HepG2 (cell line): ENCODE results near the gene PMM2. TPM values are rescaled to one million over a fixed set of nuclear protein-coding genes. Genes with fewer than 3 reads are reported as not detected.

Source experiments
- ATAC-seq: fragments of 200-7000 bp; cut with Tn5 transposase; 3 replicates; pipeline ENCODE4 v1.9.1; 2020; ENCODE audit warnings: mild to moderate bottlenecking, moderate library complexity
- BruUV-seq: library from RNA; stranded (reverse); fragments of 400-500 nt; replicated peaks from 2 replicates; lab custom pipeline; 2021; lab: Mats Ljungman, UMichigan
- CTCF ChIA-PET: fragments of 300-600 bp; formaldehyde crosslinking; extraction: SDS; loops from one replicate; lab custom pipeline; 2021; ENCODE audit warnings: low total read pairs, inconsistent platforms, low intra/inter-chr PET ratio; lab: Yijun Ruan, JAX
- POLR2A ChIA-PET: fragments of 350-600 bp; sonication (Branson Sonifier 250); formaldehyde crosslinking; loops from one replicate; lab custom pipeline; 2020; ENCODE audit warnings: antibody characterized with exemption, inconsistent platforms; lab: Yijun Ruan, JAX
- DNase-seq: peaks from one replicate; pipeline ENCODE4 v3.0.0-alpha.2; 2015; ENCODE audit warnings: low spot score
- FAIRE-seq: peaks from 3 replicates; lab custom pipeline; 2011; peaks lifted over from hg19 to GRCh38; lab: Jason Lieb, UNC
- H2AFZ ChIP-seq: one replicate; pipeline ENCODE4 v1.6.1; 2011; ENCODE audit warnings: low read length, inconsistent platforms
- H3K27ac ChIP-seq: fragments of 300-600 bp; 3 replicates; pipeline ENCODE4 v1.8.0; 2011; ENCODE audit warnings: mixed run types, mild to moderate bottlenecking, mixed read lengths, low read length, inconsistent platforms; ENCODE audit not compliant: insufficient read depth; ENCODE audit errors: extremely low read length
- H3K27me3 ChIP-seq, 2 experiments: fragments of 200-600 bp in 1 of 2; 2 replicates in 1 of 2; 3 replicates in 1 of 2; pipeline versions ENCODE4 v1.6.0 to v1.8.0; 2011; ENCODE audit warnings: low read length in 2 of 2, mild to moderate bottlenecking in 2 of 2, moderate library complexity in 2 of 2, inconsistent platforms in 1 of 2; ENCODE audit not compliant: insufficient read depth in 2 of 2, control insufficient read depth in 1 of 2
- H3K36me3 ChIP-seq, 2 experiments: fragments of 200-600 bp in 1 of 2; replicated peaks in 1 of 2; 2 replicates in 1 of 2; 3 replicates in 1 of 2; pipeline versions ENCODE4 v1.5.1 to v1.8.0; 2011; ENCODE audit warnings: low read length in 2 of 2, inconsistent platforms in 1 of 2; ENCODE audit not compliant: insufficient read depth in 2 of 2, control insufficient read depth in 1 of 2
- H3K4me1 ChIP-seq: 2 replicates; pipeline ENCODE4 v1.5.1; 2012; ENCODE audit warnings: low read length, inconsistent platforms; ENCODE audit not compliant: insufficient read depth
- H3K4me2 ChIP-seq: 2 replicates; pipeline ENCODE4 v1.6.0; 2011; ENCODE audit warnings: low read depth, low read length, inconsistent platforms
- H3K4me3 ChIP-seq, 3 experiments: fragments of 200-600 bp in 1 of 3; sonication (generic), shearing (Covaris generic) in 1 of 3; replicated peaks in 1 of 3; 2 replicates each; pipeline ENCODE4 v1.5.1; 2011 to 2016; ENCODE audit warnings: low read length in 3 of 3, inconsistent platforms in 2 of 3, low read depth in 2 of 3, mild to moderate bottlenecking in 2 of 3, control low read depth in 1 of 3, mixed read lengths in 1 of 3; ENCODE audit not compliant: insufficient read depth in 1 of 3
- H3K79me2 ChIP-seq: one replicate; pipeline ENCODE4 v1.6.1; 2011; ENCODE audit warnings: low read length, inconsistent platforms; ENCODE audit not compliant: insufficient read depth
- H3K9ac ChIP-seq: 2 replicates; pipeline ENCODE4 v1.6.0; 2011; ENCODE audit warnings: mild to moderate bottlenecking, low read depth, low read length, inconsistent platforms; ENCODE audit not compliant: insufficient read depth
- H3K9me3 ChIP-seq: 2 replicates; pipeline ENCODE4 v1.5.1; 2012; ENCODE audit warnings: mild to moderate bottlenecking, low read length
- H4K20me1 ChIP-seq: 2 replicates; pipeline ENCODE4 v1.6.0; 2011; ENCODE audit warnings: inconsistent platforms, mild to moderate bottlenecking, low read length, moderate library complexity; ENCODE audit not compliant: insufficient read depth
- FOXA3 ChIP-seq: IDR thresholded peaks from 2 replicates; pipeline ENCODE4 v1.6.1; 2016; ENCODE audit warnings: missing genetic modification reagents, missing compliant biosample characterization
- HIVEP1 ChIP-seq: sonication (generic); formaldehyde crosslinking; IDR thresholded peaks from 2 replicates; pipeline ENCODE4 v1.4.0; 2020; ENCODE audit warnings: mild to moderate bottlenecking, missing genetic modification reagents
- KLF12 ChIP-seq: sonication (generic); formaldehyde crosslinking; IDR thresholded peaks from 2 replicates; pipeline ENCODE4 v1.4.0; 2020; ENCODE audit warnings: missing genetic modification reagents, borderline replicate concordance
- MEIS2 ChIP-seq: sonication (generic); formaldehyde crosslinking; IDR thresholded peaks from 2 replicates; pipeline ENCODE4 v1.9.0; 2021; ENCODE audit warnings: mild to moderate bottlenecking, missing genetic modification reagents
- NPAS2 ChIP-seq: sonication (generic); formaldehyde crosslinking; IDR thresholded peaks from 2 replicates; pipeline ENCODE4 v1.8.0; 2022; ENCODE audit warnings: mild to moderate bottlenecking, missing genetic modification reagents, borderline replicate concordance
- PPARG ChIP-seq: conservative IDR thresholded peaks from 2 replicates; pipeline ENCODE4 v1.6.1; 2016; ENCODE audit warnings: missing biosample characterization, missing genetic modification reagents
- TEAD2 ChIP-seq: sonication (generic); formaldehyde crosslinking; IDR thresholded peaks from 2 replicates; pipeline ENCODE4 v1.9.0; 2021; ENCODE audit warnings: missing genetic modification reagents
- THAP11 ChIP-seq: IDR thresholded peaks from 2 replicates; pipeline ENCODE4 v1.6.1; 2016; ENCODE audit warnings: missing biosample characterization, missing genetic modification reagents
- ZMYM4 ChIP-seq: sonication (generic); formaldehyde crosslinking; IDR thresholded peaks from 2 replicates; pipeline ENCODE4 v1.8.1; 2023; ENCODE audit warnings: mild to moderate bottlenecking, missing genetic modification reagents
- ZNF274 ChIP-seq: sonication (generic); formaldehyde crosslinking; IDR thresholded peaks from 2 replicates; pipeline ENCODE4 v1.5.1; 2020; ENCODE audit warnings: mild to moderate bottlenecking, missing genetic modification reagents
- ZNF589 ChIP-seq: sonication (generic); formaldehyde crosslinking; conservative IDR thresholded peaks from 2 replicates; pipeline ENCODE4 v1.8.0; 2022; ENCODE audit warnings: mild to moderate bottlenecking, moderate library complexity, missing genetic modification reagents
- ZNF747 ChIP-seq: sonication (generic); formaldehyde crosslinking; IDR thresholded peaks from 2 replicates; pipeline ENCODE4 v1.8.1; 2023; ENCODE audit warnings: missing genetic modification reagents, mild to moderate bottlenecking, borderline replicate concordance
- ZNF766 ChIP-seq: sonication (generic); formaldehyde crosslinking; IDR thresholded peaks from 2 replicates; pipeline ENCODE4 v1.5.0; 2020; ENCODE audit warnings: missing genetic modification reagents, borderline replicate concordance
- WGBS: methylation state at CpG from one replicate; pipeline ENCODE4 v1.1.6; 2017; ENCODE audit warnings: low lambda C conversion rate; 5-methylcytosine and 5-hydroxymethylcytosine counted together
- in situ Hi-C: cut with HindIII; loops from 2 replicates; pipeline ENCODE4 v1.10.0; 2017; ENCODE audit warnings: low pct_unique_long_range_greater_than_20kb; ENCODE audit not compliant: extremely low pct_ligation_motif_present
- intact Hi-C: fragments of 100-400 bp; cut with micrococcal nuclease; formaldehyde crosslinking; loops from one replicate; pipeline ENCODE4 v1.10.0; 2022; ENCODE audit not compliant: unreplicated experiment
- polyA plus RNA-seq, 8 experiments: library from polyadenylated mRNA; depleted of rRNA in 3 of 8; stranded (reverse) in 7 of 8; unstranded in 1 of 8; fragments of >200 nt; fragmentation: Illumina TruSeq in 4 of 8; extraction: Trizol in 4 of 8; gene quantifications; 2 replicates each; pipeline versions ENCODE4 v1.2.1 to v1.2.3, GENCODE V29; 2011 to 2016; ENCODE audit warnings: low read depth in 4 of 8, missing spikeins in 1 of 8, mixed read lengths in 1 of 8; ENCODE audit not compliant: insufficient read depth in 1 of 8
- total RNA-seq, 5 experiments: library from RNA; depleted of rRNA; stranded (reverse); fragments of >200 nt; fragmentation: Illumina TruSeq; extraction: Trizol; gene quantifications; 2 replicates each; pipeline ENCODE4 v1.2.3, GENCODE V29; 2016; ENCODE audit warnings: low read depth in 1 of 5
- TF ChIP-seq, protein P1 (sequence below): sonication (generic); formaldehyde crosslinking; IDR thresholded peaks from 2 replicates; pipeline ENCODE4 v1.4.0; 2020; ENCODE audit warnings: missing genetic modification reagents
- TF ChIP-seq, protein P2 (sequence below): sonication (generic); formaldehyde crosslinking; IDR thresholded peaks from 2 replicates; pipeline ENCODE4 v1.5.0; 2020; ENCODE audit warnings: missing genetic modification reagents
- TF ChIP-seq, protein P3 (sequence below): sonication (generic); formaldehyde crosslinking; conservative IDR thresholded peaks from 2 replicates; pipeline ENCODE4 v1.4.0; 2020; ENCODE audit warnings: missing genetic modification reagents
- TF ChIP-seq, protein P4 (sequence below): sonication (generic); formaldehyde crosslinking; IDR thresholded peaks from 2 replicates; pipeline ENCODE4 v1.4.0; 2020; ENCODE audit warnings: mild to moderate bottlenecking, low read depth, missing genetic modification reagents

The PMM2 gene
- total and polyA plus RNA-seq, 2 of the 13 experiments (the other 11 are each of a cell fraction or from before 2014, with no cell fraction given): 52.2 to 93.7 TPM

DNA sequence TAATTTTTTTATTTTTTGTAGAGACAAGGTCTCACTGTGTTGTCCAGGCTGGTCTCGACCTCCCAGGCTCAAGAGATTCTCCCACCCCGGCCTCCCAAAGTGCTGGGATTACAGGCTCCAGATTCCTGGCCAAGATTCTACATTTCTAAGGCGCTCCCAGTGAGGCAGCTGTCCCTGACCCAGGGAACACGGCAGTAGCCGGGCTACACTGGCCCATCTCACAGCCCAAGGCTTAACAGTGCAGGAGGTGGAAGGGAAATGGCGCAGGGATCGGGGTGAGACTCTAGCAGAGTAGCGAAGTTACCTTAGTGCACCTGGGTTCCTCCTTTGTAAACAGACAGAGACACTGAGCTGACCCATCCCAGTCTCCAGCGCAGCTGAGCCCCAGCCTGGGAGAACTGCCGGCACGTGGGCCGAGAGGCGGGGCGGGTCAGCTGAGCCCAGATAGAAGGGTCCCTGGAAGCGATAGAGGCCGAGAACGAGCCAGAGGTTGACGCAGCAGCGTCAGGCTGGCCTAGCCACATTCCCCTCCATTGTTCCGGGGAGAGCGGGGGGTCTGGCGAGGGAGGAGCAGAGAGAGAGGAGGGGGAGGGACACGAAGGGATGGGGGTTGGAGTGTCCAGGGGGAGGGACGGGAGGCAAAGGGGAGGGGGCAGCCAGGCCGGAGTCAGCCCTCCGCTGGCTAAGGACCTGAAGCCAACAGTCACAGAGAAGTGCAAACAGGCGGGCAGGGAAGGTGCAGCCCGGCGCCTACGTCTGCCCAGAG is 68.7 kb downstream of the PMM2 start (continued):
- TF ChIP-seq, protein P1, sequence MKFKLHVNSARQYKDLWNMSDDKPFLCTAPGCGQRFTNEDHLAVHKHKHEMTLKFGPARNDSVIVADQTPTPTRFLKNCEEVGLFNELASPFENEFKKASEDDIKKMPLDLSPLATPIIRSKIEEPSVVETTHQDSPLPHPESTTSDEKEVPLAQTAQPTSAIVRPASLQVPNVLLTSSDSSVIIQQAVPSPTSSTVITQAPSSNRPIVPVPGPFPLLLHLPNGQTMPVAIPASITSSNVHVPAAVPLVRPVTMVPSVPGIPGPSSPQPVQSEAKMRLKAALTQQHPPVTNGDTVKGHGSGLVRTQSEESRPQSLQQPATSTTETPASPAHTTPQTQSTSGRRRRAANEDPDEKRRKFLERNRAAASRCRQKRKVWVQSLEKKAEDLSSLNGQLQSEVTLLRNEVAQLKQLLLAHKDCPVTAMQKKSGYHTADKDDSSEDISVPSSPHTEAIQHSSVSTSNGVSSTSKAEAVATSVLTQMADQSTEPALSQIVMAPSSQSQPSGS (CRISPR knock-in tag): peak; percentile 38; the same call in 1 of the 2 replicates
- TF ChIP-seq TEAD2 (0 out of 2 replicates have a peak, but pooled peaks have one; percentile 21), MEIS2 (peak; percentile 20; the same call in 1 of the 2 replicates), ZNF589 (no peak), ZNF274 (0 out of 2 replicates have a peak, but pooled peaks have one; percentile 54), ZNF747 (CRISPR knock-in tag) (peak; percentile 70; the same call in 1 of the 2 replicates), NPAS2 (CRISPR knock-in tag) (no peak), KLF12 (CRISPR knock-in tag) (no peak)

DNA sequence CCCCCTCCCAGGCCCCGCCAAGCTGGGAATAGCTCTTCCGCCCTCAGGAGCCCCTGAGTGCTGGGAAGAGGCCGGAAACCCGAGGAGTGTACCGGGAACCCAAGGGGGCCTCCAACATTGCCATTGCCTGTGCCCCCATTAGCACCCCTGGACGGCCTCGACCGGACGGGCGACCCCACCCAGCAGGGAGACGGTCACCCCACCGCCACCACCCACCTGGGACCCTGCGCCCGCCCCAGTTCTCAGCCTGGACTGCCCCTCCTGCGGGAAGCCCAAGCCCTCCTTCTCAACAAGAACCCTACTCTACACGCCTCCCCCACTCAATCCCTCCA is 69.2 kb downstream of the PMM2 start:
- Histone ChIP-seq H3K4me3 (peak overlapping the region; percentile 82 to 97 (median 87)), H3K27ac (peak overlapping the region; percentile 95), H3K36me3 (no peaks in the 10 kb centered on the region), H3K27me3 (no peaks in the 10 kb centered on the region; a peak in 1 of 5 replicates), H4K20me1 (peaks cover 37% of the 10 kb centered on the region; the same call in 1 of the 2 replicates), H3K9me3 (no peaks in the 10 kb centered on the region), H3K79me2 (peaks cover 64% of the 10 kb centered on the region), H3K4me1 (peaks cover 75% of the 10 kb centered on the region), H2AFZ (no peak overlapping the region), H3K9ac (peak overlapping the region; percentile 86), H3K4me2 (peak overlapping the region; percentile 91)
- intact Hi-C loops: loop anchor here (2.0 to 5.0 kb wide), 2 partner anchors 16 to 225 kb away; partner anchors contain the start of gene HAPSTR1
- 1% methylated on average over 9 of the region's 16 CpGs for whole genome bisulfite sequencing
- in situ Hi-C loops: no loop called here
- no peak for ATAC-seq
- BruUV-seq: no TSS peak
- CTCF ChIA-PET: no interaction called here
- POLR2A ChIA-PET: interaction anchor here (0.7 to 10.4 kb wide), 4 partner anchors 14 to 224 kb away, joined by 4 to 235 read pairs (median 56); partner anchors contain the start of genes HAPSTR1 and LITAFD
- DNase-seq: no peak
- no peak for FAIRE-seq
- no peak for TF ChIP-seq PPARG
- no peak for TF ChIP-seq FOXA3 (CRISPR knock-in tag)
- TF ChIP-seq ZMYM4 (CRISPR knock-in tag): no peak
- TF ChIP-seq HIVEP1 (CRISPR knock-in tag): no peak
- TF ChIP-seq, protein P2, sequence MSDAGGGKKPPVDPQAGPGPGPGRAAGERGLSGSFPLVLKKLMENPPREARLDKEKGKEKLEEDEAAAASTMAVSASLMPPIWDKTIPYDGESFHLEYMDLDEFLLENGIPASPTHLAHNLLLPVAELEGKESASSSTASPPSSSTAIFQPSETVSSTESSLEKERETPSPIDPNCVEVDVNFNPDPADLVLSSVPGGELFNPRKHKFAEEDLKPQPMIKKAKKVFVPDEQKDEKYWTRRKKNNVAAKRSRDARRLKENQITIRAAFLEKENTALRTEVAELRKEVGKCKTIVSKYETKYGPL (CRISPR knock-in tag): no peak
- TF ChIP-seq, protein P3, sequence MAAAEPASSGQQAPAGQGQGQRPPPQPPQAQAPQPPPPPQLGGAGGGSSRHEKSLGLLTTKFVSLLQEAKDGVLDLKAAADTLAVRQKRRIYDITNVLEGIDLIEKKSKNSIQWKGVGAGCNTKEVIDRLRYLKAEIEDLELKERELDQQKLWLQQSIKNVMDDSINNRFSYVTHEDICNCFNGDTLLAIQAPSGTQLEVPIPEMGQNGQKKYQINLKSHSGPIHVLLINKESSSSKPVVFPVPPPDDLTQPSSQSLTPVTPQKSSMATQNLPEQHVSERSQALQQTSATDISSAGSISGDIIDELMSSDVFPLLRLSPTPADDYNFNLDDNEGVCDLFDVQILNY (CRISPR knock-in tag): no peak
- no peak for TF ChIP-seq THAP11 (CRISPR knock-in tag)
- 0 out of 2 replicates have a peak, but pooled peaks have one; percentile 2 for TF ChIP-seq ZNF766 (CRISPR knock-in tag)
- TF ChIP-seq, protein P4, sequence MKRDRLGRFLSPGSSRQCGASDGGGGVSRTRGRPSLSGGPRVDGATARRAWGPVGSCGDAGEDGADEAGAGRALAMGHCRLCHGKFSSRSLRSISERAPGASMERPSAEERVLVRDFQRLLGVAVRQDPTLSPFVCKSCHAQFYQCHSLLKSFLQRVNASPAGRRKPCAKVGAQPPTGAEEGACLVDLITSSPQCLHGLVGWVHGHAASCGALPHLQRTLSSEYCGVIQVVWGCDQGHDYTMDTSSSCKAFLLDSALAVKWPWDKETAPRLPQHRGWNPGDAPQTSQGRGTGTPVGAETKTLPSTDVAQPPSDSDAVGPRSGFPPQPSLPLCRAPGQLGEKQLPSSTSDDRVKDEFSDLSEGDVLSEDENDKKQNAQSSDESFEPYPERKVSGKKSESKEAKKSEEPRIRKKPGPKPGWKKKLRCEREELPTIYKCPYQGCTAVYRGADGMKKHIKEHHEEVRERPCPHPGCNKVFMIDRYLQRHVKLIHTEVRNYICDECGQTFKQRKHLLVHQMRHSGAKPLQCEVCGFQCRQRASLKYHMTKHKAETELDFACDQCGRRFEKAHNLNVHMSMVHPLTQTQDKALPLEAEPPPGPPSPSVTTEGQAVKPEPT (CRISPR knock-in tag): no peak
